Heart left ventricle (tissue), 13 donors: ENCODE results near the gene PASK.

ENCODE experiments used
- CTCF ChIP-seq, 12 donors: fragments of 200-600 bp; sonication (generic) in 4 of 12; IDR thresholded peaks; one replicate each; pipeline versions ENCODE4 v1.5.0 to v1.8.0; 2018 to 2022; ENCODE audit warnings: antibody characterized with exemption in 12 of 12, mild to moderate bottlenecking in 5 of 12
- POLR2A ChIP-seq, 2 donors: fragments of 450-650 bp; IDR thresholded peaks; one replicate each; pipeline ENCODE4 v1.6.1; 2017; ENCODE audit warnings: antibody characterized with exemption in 2 of 2, mild to moderate bottlenecking in 2 of 2, moderate library complexity in 2 of 2
- donor health status: ischemic (EF 13 %, LVEDD 7.1; RV severe dilation, severe dysfunction).
- donor health status: DM: no; HTN: yes; CAD: no.
- donor health status: DM: no; HTN: no; CAD: no.
- donor health status: ischemic (EF 25% LVEDD 6.9; RV normal size, moderate dysfunction).
- donor health status: ischemic (EF 25% LVEDD 5.7; RV mildly dilated, moderate dysfunction).
- donor health status: ischemic (EF 35%, LVEDD 5.7; RV mildly dilated, moderate dysfunction).
- donor health status: nonischemic (EF 11% LVEDD 7.7; RV severe dilation, severe dysfunction).
- donor health status: DM: yes; HTN: yes; CAD: no.
- donor health status: PGD.
- donor health status: ischemic (EF 29% LVEDD 5.4; RV normal size, mild dysfunction).
- donor health status: nonischemic (EF 23%, LVEDD 6.1; RV moderate dilation, normal function).

DNA sequence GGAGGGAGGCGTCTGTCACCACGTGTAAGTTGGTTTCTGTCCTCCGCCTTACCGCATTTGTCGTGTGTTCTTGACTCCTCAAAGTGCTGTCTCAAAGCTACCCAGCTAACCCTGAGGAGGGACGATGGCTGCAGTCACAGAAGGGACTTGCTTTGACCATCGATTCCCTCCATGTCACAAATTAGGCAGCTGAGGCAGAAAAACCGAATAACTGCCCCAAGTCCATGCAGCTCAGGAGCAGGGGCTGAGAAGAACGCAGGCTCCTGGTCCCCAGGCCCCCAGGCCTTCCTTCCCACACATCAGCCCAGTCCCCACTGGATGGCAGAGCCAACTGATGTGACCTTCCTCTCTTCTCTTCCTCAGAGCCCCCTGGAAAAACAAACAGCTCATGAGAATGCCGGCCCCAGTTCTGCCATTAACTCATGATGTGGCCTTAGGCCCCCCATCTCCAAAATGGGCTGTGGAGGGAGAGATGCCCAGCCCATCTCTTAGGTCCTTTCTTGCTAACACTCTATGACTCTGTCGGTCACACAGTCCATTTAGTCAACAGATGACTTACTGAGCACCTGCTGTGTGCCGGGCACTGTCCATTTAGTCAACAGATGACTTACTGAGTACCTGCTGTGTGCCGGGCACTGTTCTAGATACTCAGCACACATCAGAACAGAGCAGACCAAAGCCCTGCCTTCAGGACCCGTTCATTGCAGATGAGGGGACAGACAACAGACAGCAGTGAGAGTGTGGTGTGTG lies 66.8 kb downstream of the PASK start:
- TF ChIP-seq CTCF (IDR thresholded peaks at IDR 0.05) = no peak
- TF ChIP-seq POLR2A (IDR thresholded peaks at IDR 0.05) = no peak
